ENCODE data around the gene RASGEF1B. TPM values are rescaled to one million over a fixed set of nuclear protein-coding genes. Genes with fewer than 3 reads are reported as not detected.

RASGEF1B gene
- total and polyA plus RNA-seq, 2 of the 13 experiments (the other 11 are each of a cell fraction or from before 2014, with no cell fraction given): 0.04 TPM

DNA sequence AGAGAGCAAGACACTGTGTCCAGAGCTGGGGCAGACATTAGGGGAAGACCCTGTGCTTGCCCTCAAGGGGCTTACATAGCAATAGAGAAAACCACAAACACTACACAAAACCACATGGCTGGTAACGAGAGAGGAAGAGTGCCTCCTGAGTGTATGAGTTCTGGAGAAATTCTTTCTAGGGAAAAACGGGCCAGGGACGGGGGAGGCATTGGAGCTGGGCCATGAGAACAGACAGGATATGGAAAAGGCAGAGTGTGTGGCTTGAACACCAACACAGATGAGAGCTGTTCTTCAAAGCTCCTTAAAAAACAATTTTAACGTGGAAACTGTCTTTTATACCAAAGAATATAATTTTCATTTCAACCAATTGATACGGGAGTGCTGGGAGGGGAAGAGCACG, 42.7 kb downstream of the RASGEF1B start:
- ATAC-seq (no peak), DNase-seq (ENCODE audit: low spot score) (no peak), FAIRE-seq (no peak)
- Histone ChIP-seq H3K79me2 (ENCODE audit: insufficient read depth, low read length) (no peaks in the 10 kb centered on the region), H3K9me3 (ENCODE audit: low read length) (no peaks in the 10 kb centered on the region), H3K36me3 (replicated peaks in 1 of 2; ENCODE audit: control insufficient read depth in 1 of 2, insufficient read depth in 2 of 2, low read length in 2 of 2) (no peaks in the 10 kb centered on the region), H4K20me1 (ENCODE audit: insufficient read depth, low read length) (no peaks in the 10 kb centered on the region), H3K4me2 (ENCODE audit: low read depth, low read length) (no peak overlapping the region), H3K27me3 (ENCODE audit: control insufficient read depth in 1 of 2, insufficient read depth in 2 of 2, low read length in 2 of 2) (no peaks in the 10 kb centered on the region), H2AFZ (ENCODE audit: low read length) (no peak overlapping the region), H3K4me1 (ENCODE audit: insufficient read depth, low read length) (no peaks in the 10 kb centered on the region), H3K9ac (ENCODE audit: insufficient read depth, low read depth, low read length) (no peak overlapping the region), H3K4me3 (replicated peaks in 1 of 3; ENCODE audit: insufficient read depth in 1 of 3, low read depth in 2 of 3, low read length in 3 of 3) (no peak overlapping the region), H3K27ac (ENCODE audit: extremely low read length, insufficient read depth, low read length) (no peak overlapping the region)
- POLR2A ChIA-PET: no interaction called here
- CTCF ChIA-PET (ENCODE audit: low intra/inter-chr PET ratio, low total read pairs): no interaction called here
- 40% methylated on average over 6 of the region's 6 CpGs for WGBS (ENCODE audit: low lambda C conversion rate)
- intact Hi-C loops (cut with micrococcal nuclease; ENCODE audit: unreplicated experiment) (no loop called here), in situ Hi-C loops (cut with HindIII; ENCODE audit: extremely low pct_ligation_motif_present, low pct_unique_long_range_greater_than_20kb) (no loop called here)
- no TSS peak for BruUV-seq (replicated peaks)
- TF ChIP-seq SOX13 (IDR thresholded peaks at IDR 0.05) (no peak), SOX13 (CRISPR knock-in tag; conservative IDR thresholded peaks at IDR 0.05 in 1 of 2, IDR thresholded peaks at IDR 0.05 in 1 of 2) (no peak), PHF8 (CRISPR knock-in tag; IDR thresholded peaks at IDR 0.05) (no peak), POLR2AphosphoS5 (IDR thresholded peaks at IDR 0.05; ENCODE audit: low read depth, low read length) (no peak), ZFP36 (IDR thresholded peaks at IDR 0.05; ENCODE audit: borderline replicate concordance, low read depth, low read length, partially characterized antibody) (no peak), ZNF781 (CRISPR knock-in tag; IDR thresholded peaks at IDR 0.05; ENCODE audit: borderline replicate concordance, not compliant biosample characterization) (no peak), ZNF674 (CRISPR knock-in tag; IDR thresholded peaks at IDR 0.05; ENCODE audit: low read depth) (no peak), NR2F1 (CRISPR knock-in tag; IDR thresholded peaks at IDR 0.05) (no peak), ZFY (CRISPR knock-in tag; IDR thresholded peaks at IDR 0.05) (no peak), ZNF530 (CRISPR knock-in tag; IDR thresholded peaks at IDR 0.05; ENCODE audit: low read depth) (no peak), SETDB1 (CRISPR knock-in tag; IDR thresholded peaks at IDR 0.05; ENCODE audit: borderline replicate concordance) (no peak), NRL (CRISPR knock-in tag; IDR thresholded peaks at IDR 0.05; ENCODE audit: borderline replicate concordance) (no peak), ZNF296 (CRISPR knock-in tag; conservative IDR thresholded peaks at IDR 0.05) (no peak)
- TF ChIP-seq, protein P1, sequence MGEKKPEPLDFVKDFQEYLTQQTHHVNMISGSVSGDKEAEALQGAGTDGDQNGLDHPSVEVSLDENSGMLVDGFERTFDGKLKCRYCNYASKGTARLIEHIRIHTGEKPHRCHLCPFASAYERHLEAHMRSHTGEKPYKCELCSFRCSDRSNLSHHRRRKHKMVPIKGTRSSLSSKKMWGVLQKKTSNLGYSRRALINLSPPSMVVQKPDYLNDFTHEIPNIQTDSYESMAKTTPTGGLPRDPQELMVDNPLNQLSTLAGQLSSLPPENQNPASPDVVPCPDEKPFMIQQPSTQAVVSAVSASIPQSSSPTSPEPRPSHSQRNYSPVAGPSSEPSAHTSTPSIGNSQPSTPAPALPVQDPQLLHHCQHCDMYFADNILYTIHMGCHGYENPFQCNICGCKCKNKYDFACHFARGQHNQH (CRISPR knock-in tag; IDR thresholded peaks at IDR 0.05): no peak

Data from HepG2 (cell line).